ENCODE data around the gene TEX22.

Gene TEX22

DNA sequence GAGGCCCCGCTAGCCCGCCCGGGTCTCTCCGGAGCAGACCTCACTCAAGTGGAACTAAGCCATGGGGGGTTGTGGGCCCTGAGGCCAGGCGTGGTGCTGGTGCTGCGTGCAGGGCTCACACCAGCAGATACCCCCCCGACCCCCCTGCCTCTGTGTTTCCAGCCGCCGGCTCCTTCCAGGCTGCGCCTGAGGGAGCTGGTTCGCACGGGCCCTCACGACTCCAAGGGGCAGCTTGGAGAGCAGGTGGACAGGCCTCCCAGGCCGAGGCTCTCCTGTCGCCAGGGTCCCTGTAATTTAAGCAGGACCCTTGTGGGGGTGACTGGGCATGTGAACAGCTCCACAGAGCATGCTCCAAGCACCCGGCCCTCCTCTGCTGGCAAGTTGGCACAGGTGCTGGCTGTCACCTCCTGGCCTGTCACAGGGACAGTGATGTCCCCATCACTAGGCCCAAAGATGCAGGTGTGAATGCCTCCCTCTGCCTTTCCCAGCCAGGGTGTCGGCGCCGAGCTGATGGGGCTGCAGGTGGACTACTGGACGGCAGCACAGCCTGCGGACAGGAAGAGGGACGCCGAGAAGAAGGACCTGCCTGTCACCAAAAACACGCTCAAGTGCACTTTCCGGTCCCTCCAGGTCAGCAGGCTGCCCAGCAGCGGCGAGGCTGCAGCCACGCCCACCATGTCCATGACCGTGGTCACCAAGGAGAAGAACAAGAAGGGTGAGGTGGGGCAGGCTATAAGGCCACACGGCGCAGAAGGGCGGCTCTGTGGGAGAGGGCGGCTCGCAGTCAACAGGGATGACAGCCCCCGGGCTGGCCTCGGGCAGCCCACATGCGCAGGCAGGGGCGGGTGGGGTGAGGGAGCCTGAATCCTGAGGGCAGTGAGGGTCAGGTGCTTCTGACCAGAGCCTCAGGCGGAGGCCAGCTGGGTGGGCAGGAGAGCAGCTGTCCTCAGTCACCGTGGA lies 5.9 kb upstream of the TEX22 start:
- DNase-seq (ENCODE audit: low spot score) = no peak
- TF ChIP-seq, protein P1, sequence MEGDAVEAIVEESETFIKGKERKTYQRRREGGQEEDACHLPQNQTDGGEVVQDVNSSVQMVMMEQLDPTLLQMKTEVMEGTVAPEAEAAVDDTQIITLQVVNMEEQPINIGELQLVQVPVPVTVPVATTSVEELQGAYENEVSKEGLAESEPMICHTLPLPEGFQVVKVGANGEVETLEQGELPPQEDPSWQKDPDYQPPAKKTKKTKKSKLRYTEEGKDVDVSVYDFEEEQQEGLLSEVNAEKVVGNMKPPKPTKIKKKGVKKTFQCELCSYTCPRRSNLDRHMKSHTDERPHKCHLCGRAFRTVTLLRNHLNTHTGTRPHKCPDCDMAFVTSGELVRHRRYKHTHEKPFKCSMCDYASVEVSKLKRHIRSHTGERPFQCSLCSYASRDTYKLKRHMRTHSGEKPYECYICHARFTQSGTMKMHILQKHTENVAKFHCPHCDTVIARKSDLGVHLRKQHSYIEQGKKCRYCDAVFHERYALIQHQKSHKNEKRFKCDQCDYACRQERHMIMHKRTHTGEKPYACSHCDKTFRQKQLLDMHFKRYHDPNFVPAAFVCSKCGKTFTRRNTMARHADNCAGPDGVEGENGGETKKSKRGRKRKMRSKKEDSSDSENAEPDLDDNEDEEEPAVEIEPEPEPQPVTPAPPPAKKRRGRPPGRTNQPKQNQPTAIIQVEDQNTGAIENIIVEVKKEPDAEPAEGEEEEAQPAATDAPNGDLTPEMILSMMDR (IDR thresholded peaks at IDR 0.05; ENCODE audit: borderline replicate concordance, control extremely low read depth, extremely low read depth, insufficient read depth, missing control alignments) = no peak
- in situ Hi-C loops (cut with MboI; ENCODE audit: low sequenced_read_pairs, unreplicated experiment) = no loop called here

DNA sequence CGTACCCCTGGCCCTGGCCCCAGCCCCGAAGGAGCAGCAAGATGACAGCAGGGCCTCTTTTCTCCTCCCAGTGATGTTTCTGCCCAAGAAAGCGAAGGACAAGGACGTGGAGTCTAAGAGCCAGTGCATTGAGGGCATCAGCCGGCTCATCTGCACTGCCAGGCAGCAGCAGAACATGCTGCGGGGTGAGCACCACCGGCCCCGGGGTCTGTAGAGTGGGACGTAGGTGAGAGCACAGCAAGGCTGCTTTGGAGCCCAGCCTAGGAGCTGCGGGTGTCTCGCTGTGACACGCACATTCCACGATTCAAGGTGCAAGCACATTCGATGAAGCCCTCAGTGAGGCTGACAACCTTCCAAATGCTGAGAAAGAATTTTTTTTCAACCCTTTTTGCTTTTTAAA lies 5.2 kb upstream of the TEX22 start:
- no peak for DNase-seq (ENCODE audit: low spot score)
- in situ Hi-C loops (cut with MboI; ENCODE audit: low sequenced_read_pairs, unreplicated experiment) = no loop called here
- TF ChIP-seq, protein P1 (IDR thresholded peaks at IDR 0.05; ENCODE audit: borderline replicate concordance, control extremely low read depth, extremely low read depth, insufficient read depth, missing control alignments) = no peak

DNA sequence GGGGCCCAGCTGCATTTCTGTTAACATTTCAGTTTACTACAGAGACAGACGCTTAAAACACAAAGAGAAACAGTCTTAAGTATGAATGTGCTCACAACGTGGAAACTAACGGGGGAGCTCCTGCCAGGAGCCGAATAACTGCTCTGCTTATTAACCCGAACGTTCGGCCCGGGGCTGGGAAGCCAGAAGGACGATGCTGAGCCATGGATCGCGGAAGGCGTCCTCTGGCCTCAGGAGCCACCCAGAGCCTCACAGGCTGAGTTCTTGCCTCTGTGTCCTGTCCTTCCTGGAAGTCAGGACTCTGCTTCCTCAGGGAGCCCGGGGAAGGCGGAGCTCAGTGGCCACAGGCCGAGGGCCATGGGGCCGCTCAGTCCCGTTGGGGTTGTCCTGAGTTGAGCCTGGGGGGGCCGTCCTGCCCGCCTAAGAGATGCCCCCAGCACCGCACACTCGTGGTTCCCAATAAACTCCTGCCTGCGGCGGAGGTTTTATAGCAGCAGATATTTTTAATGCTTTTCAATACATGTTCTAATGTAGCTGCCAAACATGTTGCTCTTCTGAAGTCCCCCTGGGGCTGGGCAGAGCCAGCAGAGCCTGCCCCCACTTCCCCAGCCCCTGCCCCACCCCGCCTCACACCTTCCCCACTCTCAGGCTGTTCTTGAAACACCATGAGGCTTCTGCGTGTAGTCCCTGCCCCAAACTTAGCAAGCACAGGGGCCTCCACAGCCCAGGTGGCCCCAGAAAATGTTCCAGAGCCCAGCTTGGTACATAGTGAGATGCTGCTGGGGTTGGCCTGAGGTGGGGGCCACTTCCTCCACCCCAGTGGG lies 3.4 kb upstream of the TEX22 start:
- in situ Hi-C loops (cut with MboI; ENCODE audit: low sequenced_read_pairs, unreplicated experiment) = no loop called here
- DNase-seq (ENCODE audit: low spot score) = no peak
- TF ChIP-seq, protein P1 (IDR thresholded peaks at IDR 0.05; ENCODE audit: borderline replicate concordance, control extremely low read depth, extremely low read depth, insufficient read depth, missing control alignments) = no peak

DNA sequence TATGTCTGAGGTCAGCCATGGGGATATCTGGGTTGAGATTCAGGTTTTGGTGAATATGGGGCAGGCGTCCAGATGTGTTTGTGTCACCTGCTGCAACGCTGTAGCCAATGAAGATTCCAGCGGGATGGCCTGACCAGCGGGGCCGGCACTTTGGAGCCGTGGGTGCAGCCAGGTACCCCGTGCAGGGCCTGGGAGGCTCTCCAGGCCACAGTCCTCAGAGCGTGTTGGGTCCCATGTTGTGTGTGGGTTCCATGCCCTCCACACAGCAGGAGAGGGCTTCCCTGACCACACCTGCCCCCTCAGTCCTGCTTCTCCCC lies 2.8 kb upstream of the TEX22 start:
- DNase-seq (ENCODE audit: low spot score) = no peak
- TF ChIP-seq, protein P1 (IDR thresholded peaks at IDR 0.05; ENCODE audit: borderline replicate concordance, control extremely low read depth, extremely low read depth, insufficient read depth, missing control alignments) = no peak
- in situ Hi-C loops (cut with MboI; ENCODE audit: low sequenced_read_pairs, unreplicated experiment) = no loop called here

DNA sequence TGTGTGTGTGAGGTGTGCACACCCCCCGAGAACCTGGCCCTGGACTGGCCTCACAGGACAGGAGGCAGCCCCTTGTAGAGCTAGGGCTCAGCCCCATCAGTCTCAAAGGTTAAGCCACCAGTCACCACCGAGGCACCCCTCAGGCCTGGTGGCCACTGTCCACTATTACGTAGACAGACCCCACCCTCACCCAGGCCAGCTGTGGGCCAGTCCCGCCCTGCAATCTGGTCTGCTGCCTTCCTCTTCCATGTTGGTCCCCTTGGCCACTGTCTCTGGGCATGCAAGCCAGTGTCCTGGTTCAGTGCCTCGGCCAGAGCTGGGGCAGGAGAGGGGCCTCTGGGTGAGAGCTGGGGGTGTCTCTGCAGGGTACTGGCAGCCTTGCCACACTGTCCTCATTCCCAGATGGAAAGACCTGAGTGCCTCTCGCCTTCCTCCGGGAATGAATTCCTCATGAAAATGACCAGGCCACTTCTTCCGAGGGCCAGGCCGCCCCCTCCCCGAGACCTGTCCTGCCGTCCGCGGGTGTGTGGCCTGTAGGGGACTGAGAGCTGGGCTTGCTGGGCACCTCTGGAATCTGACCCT lies 897 bp upstream of the TEX22 start:
- in situ Hi-C loops (cut with MboI; ENCODE audit: low sequenced_read_pairs, unreplicated experiment) = no loop called here
- TF ChIP-seq, protein P1 (IDR thresholded peaks at IDR 0.05; ENCODE audit: borderline replicate concordance, control extremely low read depth, extremely low read depth, insufficient read depth, missing control alignments) = no peak
- DNase-seq (ENCODE audit: low spot score) = no peak

DNA sequence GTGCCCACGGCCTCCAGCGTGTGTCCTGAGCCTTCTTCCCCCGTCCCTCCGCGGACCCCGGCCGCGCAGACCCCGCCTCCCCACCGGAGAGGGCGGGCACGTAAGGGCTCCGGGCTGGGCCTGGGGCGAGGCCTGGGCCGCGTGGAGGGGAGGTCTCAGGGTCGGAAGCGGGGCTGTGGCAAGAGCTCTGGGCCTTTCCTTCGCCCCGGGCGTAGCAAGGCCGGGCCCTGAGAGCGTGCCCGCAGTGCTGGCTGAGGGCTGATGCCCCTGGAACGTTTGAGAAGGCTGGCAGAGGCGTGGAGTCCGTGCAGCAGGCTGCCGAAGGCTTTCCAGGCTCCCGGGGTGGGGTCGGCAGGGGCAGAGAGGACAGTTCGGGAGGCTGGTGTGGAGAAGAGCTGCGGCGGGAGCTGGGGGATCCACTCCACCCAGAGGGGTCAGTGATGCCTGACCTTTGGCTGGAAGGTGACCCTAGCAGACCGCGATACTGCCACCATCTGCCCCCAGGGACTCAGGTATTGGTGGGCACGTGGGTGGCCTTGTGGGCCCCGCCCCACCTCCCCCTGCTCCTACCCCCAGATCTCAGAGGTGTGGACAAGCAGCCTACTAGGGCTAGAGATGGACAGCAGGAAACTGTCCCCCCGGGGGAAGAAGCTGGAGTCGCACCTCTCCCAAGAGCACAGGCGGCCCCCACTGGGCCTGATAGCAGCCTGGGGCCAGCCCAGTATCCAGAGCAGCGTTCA lies 558 bp downstream of the TEX22 start:
- in situ Hi-C loops (cut with MboI; ENCODE audit: low sequenced_read_pairs, unreplicated experiment) = no loop called here
- DNase-seq (ENCODE audit: low spot score) = no peak
- TF ChIP-seq, protein P1 (IDR thresholded peaks at IDR 0.05; ENCODE audit: borderline replicate concordance, control extremely low read depth, extremely low read depth, insufficient read depth, missing control alignments) = no peak
